Panc1 (cell line): ENCODE data around the gene SERPINA12. TPM values are rescaled to one million over a fixed set of nuclear protein-coding genes. Genes with fewer than 3 reads are reported as not detected.

Experiments
- ATAC-seq: fragments of 200-7000 bp; cut with Tn5 transposase; 2 replicates; pipeline ENCODE4 v1.9.1; 2020; ENCODE audit warnings: mild to moderate bottlenecking, moderate library complexity
- BruUV-seq: library from RNA; stranded (reverse); fragments of 400-500 nt; replicated peaks from 2 replicates; lab custom pipeline; 2021; lab: Mats Ljungman, UMichigan
- CTCF ChIA-PET: fragments of 300-600 bp; sonication (Branson Sonifier 250); formaldehyde crosslinking; loops from one replicate; lab custom pipeline; 2022; ENCODE audit warnings: antibody characterized with exemption; lab: Charles Lee
- POLR2A ChIA-PET: fragments of 300-600 bp; sonication (Branson Sonifier 250); formaldehyde crosslinking; loops from one replicate; lab custom pipeline; 2022; ENCODE audit warnings: antibody characterized with exemption; lab: Charles Lee
- DNase-seq: peaks from one replicate; pipeline ENCODE4 v3.0.0-alpha.2; 2010; ENCODE audit warnings: low read depth, low spot score
- H3K27ac ChIP-seq: 2 replicates; pipeline ENCODE4 v1.5.1; 2011; ENCODE audit warnings: mild to moderate bottlenecking, low read length, inconsistent platforms
- H3K27me3 ChIP-seq: fragments of 200-500 bp; sonication (Bioruptor generic); 2 replicates; pipeline ENCODE4 v1.6.0; 2014; ENCODE audit warnings: low read length, inconsistent platforms; ENCODE audit not compliant: control insufficient read depth, insufficient read depth
- H3K36me3 ChIP-seq: fragments of 200-500 bp; sonication (Bioruptor generic); 2 replicates; pipeline ENCODE4 v1.5.1; 2014; ENCODE audit warnings: inconsistent platforms, mild to moderate bottlenecking, low read length, moderate library complexity; ENCODE audit not compliant: control insufficient read depth, insufficient read depth
- H3K4me1 ChIP-seq: 2 replicates; pipeline ENCODE4 v1.5.1; 2011; ENCODE audit warnings: inconsistent platforms, mild to moderate bottlenecking, low read length, moderate library complexity; ENCODE audit not compliant: control insufficient read depth, insufficient read depth
- H3K4me3 ChIP-seq, 2 experiments: 2 replicates each; pipeline ENCODE4 v1.5.1; 2011 to 2012; ENCODE audit warnings: low read depth in 2 of 2, low read length in 2 of 2, mild to moderate bottlenecking in 2 of 2, inconsistent platforms in 1 of 2, moderate library complexity in 1 of 2
- H3K9me3 ChIP-seq: fragments of 200-500 bp; sonication (Bioruptor generic); 2 replicates; pipeline ENCODE4 v1.5.1; 2014; ENCODE audit warnings: low read depth, mild to moderate bottlenecking, inconsistent platforms, low read length, moderate library complexity; ENCODE audit not compliant: control insufficient read depth, insufficient read depth
- CTCF ChIP-seq: fragments of 450-650 bp; IDR thresholded peaks from 2 replicates; pipeline ENCODE4 v1.5.1; 2017; ENCODE audit warnings: mild to moderate bottlenecking
- POLR2AphosphoS5 ChIP-seq: IDR thresholded peaks from 2 replicates; pipeline ENCODE4 v1.6.1; 2012; ENCODE audit warnings: mild to moderate bottlenecking, low read depth, low read length, moderate library complexity
- REST ChIP-seq, 2 experiments: IDR thresholded peaks; 2 replicates each; pipeline ENCODE4 v1.6.1; 2011 to 2012; ENCODE audit warnings: low read depth in 2 of 2, control low read depth in 1 of 2, low read length in 1 of 2, mild to moderate bottlenecking in 1 of 2, moderate library complexity in 1 of 2; ENCODE audit not compliant: insufficient read depth in 1 of 2
- SIN3A ChIP-seq: IDR thresholded peaks from 2 replicates; pipeline ENCODE4 v1.6.1; 2012; ENCODE audit warnings: low read depth, mild to moderate bottlenecking, low read length, moderate library complexity, borderline replicate concordance; ENCODE audit not compliant: insufficient read depth
- TCF7L2 ChIP-seq: IDR thresholded peaks from 2 replicates; pipeline ENCODE4 v1.6.1; 2011; ENCODE audit warnings: mild to moderate bottlenecking, low read depth, low read length, inconsistent platforms
- in situ Hi-C: cut with HindIII; loops from 2 replicates; pipeline ENCODE4 v1.10.0; 2016; ENCODE audit warnings: low sequenced_read_pairs, low pct_unique_long_range_greater_than_20kb
- intact Hi-C: fragments of 100-400 bp; cut with micrococcal nuclease; formaldehyde crosslinking; loops from one replicate; pipeline ENCODE4 v1.10.0; 2022; ENCODE audit not compliant: unreplicated experiment
- total RNA-seq: library from RNA; stranded (reverse); gene quantifications from one replicate; pipeline ENCODE4 v1.2.1, GENCODE V29; 2021; ENCODE audit not compliant: unreplicated experiment

The SERPINA12 gene
- total RNA-seq, 1 experiment from 2014 or later, result not detected

GRCh38 chr14:94550041-94550440 is 40.8 kb upstream of the SERPINA12 start:
- no peak overlapping the region for H3K27ac ChIP-seq
- BruUV-seq, result no TSS peak

More at GRCh38 chr14:94550041-94550440, 40.8 kb upstream of the SERPINA12 start:
- POLR2A ChIA-PET, result no interaction called here
- ATAC-seq (no peak), DNase-seq (no peak)
- Histone ChIP-seq H3K4me1 (no peaks in the 10 kb centered on the region), H3K4me3 (no peak overlapping the region), H3K27me3 (no peaks in the 10 kb centered on the region), H3K9me3 (no peaks in the 10 kb centered on the region), H3K36me3 (no peaks in the 10 kb centered on the region)
- in situ Hi-C loops (no loop called here), intact Hi-C loops (no loop called here)
- TF ChIP-seq CTCF (no peak), TCF7L2 (no peak), REST (IDR thresholded peaks at IDR 0.05; ENCODE audit: insufficient read depth in 1 of 2, low read depth in 2 of 2, low read length in 1 of 2) (no peak), SIN3A (no peak), POLR2AphosphoS5 (no peak)
- CTCF ChIA-PET, result no interaction called here
